ENCODE data around the gene MOBP. TPM values are rescaled to one million over a fixed set of nuclear protein-coding genes. Genes with fewer than 3 reads are reported as not detected.

The MOBP gene
- total RNA-seq, 6 experiments from 2014 or later, result not detected

GRCh38 chr3:39519554-39520288 lies 52.2 kb downstream of the MOBP start:
- TF ChIP-seq CTCF (IDR thresholded peaks at IDR 0.05), result no peak
- no peaks in the 10 kb centered on the region for H3K36me3 Mint-ChIP-seq (ENCODE audit: low read depth)
- no peak overlapping the region for H3K27ac Mint-ChIP-seq
- H3K9me3 Mint-ChIP-seq, result peaks cover 5% of the 10 kb centered on the region; the same call in 1 of the 2 replicates
- H3K27me3 Mint-ChIP-seq (ENCODE audit: insufficient read depth), result peaks cover 10% of the 10 kb centered on the region
- no peak for DNase-seq
- no peak overlapping the region for H3K4me3 Mint-ChIP-seq
- no peaks in the 10 kb centered on the region for H3K4me1 Mint-ChIP-seq (ENCODE audit: low read depth)

GRCh38 chr3:39521456-39521855 lies 54.0 kb downstream of the MOBP start:
- no peaks in the 10 kb centered on the region for H3K4me1 Mint-ChIP-seq (ENCODE audit: low read depth)
- H3K9me3 Mint-ChIP-seq, result peaks cover 5% of the 10 kb centered on the region; the same call in 1 of the 2 replicates
- peaks cover 4% of the 10 kb centered on the region for H3K27me3 Mint-ChIP-seq (ENCODE audit: insufficient read depth)
- H3K4me3 Mint-ChIP-seq, result no peak overlapping the region
- no peak overlapping the region for H3K27ac Mint-ChIP-seq
- no peak for TF ChIP-seq CTCF (IDR thresholded peaks at IDR 0.05)
- H3K36me3 Mint-ChIP-seq (ENCODE audit: low read depth), result no peaks in the 10 kb centered on the region
- no peak for DNase-seq

- Mint-ChIP-seq H3K4me1 (ENCODE audit: low read depth) (no peaks in the 10 kb centered on the region), H3K4me3 (no peak overlapping the region), H3K27ac (no peak overlapping the region), H3K27me3 (ENCODE audit: insufficient read depth) (peaks cover 1% of the 10 kb centered on the region; the same call in 1 of the 2 replicates), H3K9me3 (peaks cover 5% of the 10 kb centered on the region; the same call in 1 of the 2 replicates), H3K36me3 (ENCODE audit: low read depth) (no peaks in the 10 kb centered on the region)
- TF ChIP-seq CTCF (IDR thresholded peaks at IDR 0.05), result no peak
- no peak for DNase-seq
Measured at GRCh38 chr3:39524107-39524506, 56.6 kb downstream of the MOBP start.

GRCh38 chr3:39528844-39529243 lies 61.4 kb downstream of the MOBP start:
- Mint-ChIP-seq H3K27ac (no peak overlapping the region), H3K4me3 (no peak overlapping the region), H3K27me3 (ENCODE audit: insufficient read depth) (peaks cover 2% of the 10 kb centered on the region), H3K4me1 (ENCODE audit: low read depth) (peaks cover 28% of the 10 kb centered on the region), H3K36me3 (ENCODE audit: low read depth) (no peaks in the 10 kb centered on the region), H3K9me3 (peaks cover 5% of the 10 kb centered on the region; the same call in 1 of the 2 replicates)
- DNase-seq, result no peak
- TF ChIP-seq CTCF (IDR thresholded peaks at IDR 0.05), result no peak

- H3K36me3 Mint-ChIP-seq (ENCODE audit: low read depth), result no peaks in the 10 kb centered on the region
- no peak overlapping the region for H3K4me3 Mint-ChIP-seq
- DNase-seq, result no peak
- H3K4me1 Mint-ChIP-seq (ENCODE audit: low read depth), result peaks cover 28% of the 10 kb centered on the region
- peaks cover 3% of the 10 kb centered on the region for H3K27me3 Mint-ChIP-seq (ENCODE audit: insufficient read depth)
- no peak overlapping the region for H3K27ac Mint-ChIP-seq
- TF ChIP-seq CTCF (IDR thresholded peaks at IDR 0.05), result no peak
- peaks cover under 1% of the 10 kb centered on the region; the same call in 1 of the 2 replicates for H3K9me3 Mint-ChIP-seq
Measured at GRCh38 chr3:39529577-39529976, 62.1 kb downstream of the MOBP start.
